ENCODE measurements around the gene ALDH1A3.

The ALDH1A3 gene

GRCh38 chr15:100951965-100952364 is 72.3 kb downstream of the ALDH1A3 start:
- no peak for DNase-seq (ENCODE audit: low read depth, low spot score)

GRCh38 chr15:100952566-100952965 is 72.9 kb downstream of the ALDH1A3 start:
- no peak for DNase-seq (ENCODE audit: low read depth, low spot score)

DNA sequence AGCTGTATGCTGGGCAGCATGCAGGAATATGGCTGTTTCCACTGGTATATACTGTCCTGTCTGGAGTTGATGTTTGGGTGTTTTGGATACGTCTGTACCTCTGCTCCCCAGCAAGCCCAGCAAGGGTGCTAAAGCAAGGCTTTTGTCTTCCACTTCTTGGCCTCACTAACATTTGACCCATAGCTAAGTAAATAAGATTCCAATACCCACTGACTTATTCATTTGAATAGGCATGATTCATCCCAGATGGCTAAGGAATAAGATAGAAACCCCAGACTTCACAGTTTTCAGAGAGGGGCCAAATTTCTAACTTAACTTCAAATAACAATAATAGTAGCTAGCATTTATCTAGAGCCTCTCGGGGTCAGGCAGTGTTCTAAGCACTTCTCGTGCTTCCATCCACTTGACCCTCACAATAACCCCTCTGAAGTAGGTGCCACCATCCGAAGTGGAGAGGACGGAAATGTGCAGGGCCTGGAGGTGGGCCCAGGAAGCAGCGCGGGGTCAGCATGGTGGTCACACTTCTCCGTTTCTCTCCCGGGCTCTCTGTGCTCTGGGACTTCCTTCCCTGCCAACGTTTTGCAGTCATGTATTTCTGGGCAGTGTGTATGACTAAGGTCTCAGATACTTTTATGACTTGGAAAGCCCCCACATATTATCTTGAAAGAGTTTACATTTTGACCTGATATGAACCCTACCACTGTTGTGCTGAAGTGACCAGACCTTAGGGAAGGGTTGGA is 78.9 kb downstream of the ALDH1A3 start:
- peak; percentile 12 for DNase-seq (ENCODE audit: low read depth, low spot score)

- DNase-seq (ENCODE audit: low read depth, low spot score): no peak
Observed at GRCh38 chr15:100959066-100960050, 79.7 kb downstream of the ALDH1A3 start.

All from smooth muscle cell of the brain vasculature (primary cell).